Adrenal gland (tissue), 12 donors: ENCODE data around the gene DNAJC10. TPM values are rescaled to one million over a fixed set of nuclear protein-coding genes. Genes with fewer than 3 reads are reported as not detected.

Experiments
- DNase-seq, 7 donors: peaks; one replicate each; pipeline ENCODE4 v3.0.0-alpha.2; 2019 to 2020
- H3K27ac ChIP-seq, 5 donors: fragments of 200-600 bp; sonication (generic) in 4 of 5; 1 replicate in 3 of 5; 2 replicates in 2 of 5; pipeline versions ENCODE4 v1.5.1 to v1.8.0; 2016 to 2020; ENCODE audit warnings: mild to moderate bottlenecking in 1 of 5
- H3K27me3 ChIP-seq: fragments of 200-600 bp; 2 replicates; pipeline ENCODE4 v1.8.0; 2021
- H3K36me3 ChIP-seq, 2 donors: fragments of 200-600 bp; replicated peaks in 1 of 2; 1 replicate in 1 of 2; 2 replicates in 1 of 2; pipeline versions ENCODE4 v1.5.1 to v1.8.0; 2018 to 2022
- H3K4me1 ChIP-seq, 2 donors: fragments of 200-600 bp; replicated peaks in 1 of 2; 1 replicate in 1 of 2; 2 replicates in 1 of 2; pipeline versions ENCODE4 v1.5.1 to v1.8.0; 2018 to 2021
- H3K4me3 ChIP-seq, 4 donors: fragments of 200-600 bp; sonication (generic) in 3 of 4; one replicate each; pipeline ENCODE4 v1.5.1; 2016 to 2018
- H3K9me3 ChIP-seq, 3 donors: fragments of 200-600 bp; sonication (generic) in 1 of 3; replicated peaks in 1 of 3; 1 replicate in 2 of 3; 2 replicates in 1 of 3; pipeline versions ENCODE4 v1.5.1 to v1.8.0; 2016 to 2021
- CTCF ChIP-seq, 6 experiments: fragments of 450-650 bp in 4 of 6; fragments of 200-600 bp in 2 of 6; sonication (generic) in 1 of 6; IDR thresholded peaks; 1 replicate in 5 of 6; 2 replicates in 1 of 6; pipeline versions ENCODE4 v1.5.1 to v1.8.0; 2016 to 2021; ENCODE audit warnings: antibody characterized with exemption in 6 of 6, mild to moderate bottlenecking in 2 of 6, moderate library complexity in 1 of 6
- POLR2A ChIP-seq, 2 donors: fragments of 450-650 bp; IDR thresholded peaks; one replicate each; pipeline ENCODE4 v1.6.1; 2017; ENCODE audit warnings: antibody characterized with exemption in 2 of 2, mild to moderate bottlenecking in 2 of 2, moderate library complexity in 1 of 2
- WGBS, 4 donors: extraction: QIAGEN DNeasy Blood & Tissue Kit in 2 of 4; methylation state at CpG; one replicate each; pipeline versions ENCODE4 v1.1.5 to v1.1.7; 2013 to 2017; 5-methylcytosine and 5-hydroxymethylcytosine counted together
- intact Hi-C, 2 donors: fragments of 100-400 bp; cut with DNase I; formaldehyde crosslinking; loops; one replicate each; pipeline versions ENCODE4 v1.14.1 to v1.15.0; 2022 to 2023
- polyA plus RNA-seq, 3 donors: library from polyadenylated mRNA; stranded (reverse); fragments of 200-250 nt in 2 of 3; fragments of 350-450 nt in 1 of 3; fragmentation: Illumina TruSeq in 1 of 3; extraction: RNeasy Lipid Tissue Mini Kit (QIAGEN cat#74804) in 1 of 3; gene quantifications; one replicate each; pipeline ENCODE4 v1.2.3, GENCODE V29; 2013 to 2014
- total RNA-seq, 9 donors: library from RNA; depleted of rRNA in 4 of 9; stranded (reverse); fragments of >200 nt in 4 of 9; fragments of 120-200 nt in 1 of 9; fragmentation: NEBNext Ultra II Directional in 1 of 9; extraction: Animal tissue kit (Norgen Biotek cat#: 25700) in 1 of 9; gene quantifications; one replicate each; pipeline versions ENCODE4 v1.1.0 to v1.2.4, GENCODE V29; 2013 to 2023
- donor health status: healthy with polysubstance abuse.
- donor health status: Bipolar disorder and iron deficiency.
- donor health status: DM: yes; HTN: yes; CAD: no.
- donor health status: DM: no; HTN: no; CAD: no.
- donor health status: DM: no; HTN: no; CAD: no.
- donor health status: DM: yes; HTN: yes; CAD: no.

The DNAJC10 gene
- total and polyA plus RNA-seq, 12 donors, result 16.7 to 88.3 (median 41.1) TPM

GRCh38 chr2:182724656-182725055 lies 8.6 kb downstream of the DNAJC10 start:
- no peak overlapping the region for H3K4me3 ChIP-seq
- no peaks in the 10 kb centered on the region for H3K9me3 ChIP-seq
- H3K27ac ChIP-seq, result no peak overlapping the region
- H3K4me1 ChIP-seq, result no peaks in the 10 kb centered on the region
- no peak for TF ChIP-seq CTCF (IDR thresholded peaks at IDR 0.05)
- TF ChIP-seq POLR2A (IDR thresholded peaks at IDR 0.05), result no peak
- H3K27me3 ChIP-seq, result no peaks in the 10 kb centered on the region
- intact Hi-C loops, result no loop called here
- WGBS, 4 donors, result 63 to 87% (median 73%) methylated on average over 3 of the region's 3 CpGs
- H3K36me3 ChIP-seq, result peaks cover 0 to 20% of the 10 kb centered on the region in 2 donors
- no peak for DNase-seq

- peaks cover 0 to 15% of the 10 kb centered on the region in 2 donors for H3K36me3 ChIP-seq
- WGBS, 4 donors, result 81 to 97% (median 94%) methylated on average over 3 of the region's 3 CpGs
Observed at GRCh38 chr2:182726473-182726872, 10.4 kb downstream of the DNAJC10 start.

DNA sequence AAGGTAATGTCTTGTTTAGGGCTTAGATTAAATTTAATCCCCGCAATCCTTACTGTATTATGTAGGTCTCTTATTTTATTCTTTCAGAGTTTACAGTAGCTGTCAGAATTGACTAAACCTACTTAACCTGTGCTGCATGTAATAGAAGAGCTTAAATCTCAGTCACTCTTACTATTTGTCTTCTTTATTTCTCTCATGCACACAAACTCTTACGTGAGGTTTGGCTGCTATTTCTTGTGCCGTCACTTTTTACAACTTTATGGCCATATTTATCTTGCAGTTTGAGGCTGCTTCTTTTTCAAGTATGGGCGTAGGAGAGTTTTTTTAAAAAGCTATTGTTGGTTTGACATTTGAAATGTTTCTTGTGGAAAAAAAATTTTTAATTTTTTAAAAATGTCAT lies 12.0 kb downstream of the DNAJC10 start:
- no peak overlapping the region for H3K4me3 ChIP-seq
- 94 to 97% (median 95%) methylated on average over 4 of the region's 4 CpGs for WGBS, 4 donors
- no peak overlapping the region for H3K27ac ChIP-seq
- TF ChIP-seq CTCF (IDR thresholded peaks at IDR 0.05) (no peak), POLR2A (IDR thresholded peaks at IDR 0.05) (no peak)
- H3K36me3 ChIP-seq, result peaks cover 0 to 15% of the 10 kb centered on the region in 2 donors
- no peaks in the 10 kb centered on the region for H3K9me3 ChIP-seq
- H3K27me3 ChIP-seq, result no peaks in the 10 kb centered on the region
- H3K4me1 ChIP-seq, result no peaks in the 10 kb centered on the region
- DNase-seq, result no peak
- intact Hi-C loops, result no loop called here

More at GRCh38 chr2:182726473-182726872, 10.4 kb downstream of the DNAJC10 start:
- H3K4me1 ChIP-seq, result no peaks in the 10 kb centered on the region
- H3K27me3 ChIP-seq, result no peaks in the 10 kb centered on the region
- DNase-seq, result no peak
- TF ChIP-seq CTCF (IDR thresholded peaks at IDR 0.05) (no peak), POLR2A (IDR thresholded peaks at IDR 0.05) (no peak)
- intact Hi-C loops, result no loop called here
- H3K27ac ChIP-seq, result no peak overlapping the region
- H3K4me3 ChIP-seq, result no peak overlapping the region
- no peaks in the 10 kb centered on the region for H3K9me3 ChIP-seq

DNA sequence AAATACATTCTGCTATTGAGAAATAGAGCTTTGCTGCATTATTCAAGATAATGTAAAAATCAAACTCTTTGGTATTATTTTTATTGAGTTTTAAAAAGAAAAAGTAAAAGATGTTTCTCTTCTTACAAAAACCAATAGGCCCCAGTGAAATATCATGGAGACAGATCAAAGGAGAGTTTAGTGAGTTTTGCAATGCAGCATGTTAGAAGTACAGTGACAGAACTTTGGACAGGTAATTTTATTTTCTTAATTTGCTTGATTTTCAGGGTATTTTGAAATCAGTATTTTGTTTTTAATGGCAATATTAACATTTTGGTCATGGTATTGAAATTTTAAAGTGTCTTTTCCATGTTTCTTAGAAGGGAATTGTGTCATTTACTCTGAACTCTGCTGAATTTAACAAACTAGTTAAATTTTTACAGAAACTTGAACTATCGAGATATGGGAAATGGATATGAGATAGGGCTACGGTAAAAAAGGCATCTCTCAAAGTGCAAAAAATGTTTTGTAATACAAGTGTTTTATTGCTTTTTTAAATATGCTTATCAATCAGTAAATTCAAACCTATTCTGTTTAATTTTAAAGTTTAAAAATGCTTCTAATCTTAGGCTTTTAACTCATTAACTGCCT lies 13.8 kb downstream of the DNAJC10 start:
- H3K27ac ChIP-seq, result no peak overlapping the region
- TF ChIP-seq POLR2A (IDR thresholded peaks at IDR 0.05) (no peak), CTCF (IDR thresholded peaks at IDR 0.05) (no peak)
- H3K4me1 ChIP-seq, result no peaks in the 10 kb centered on the region
- WGBS, 4 donors, result 97 to 98% (median 97%) methylated on average over 2 of the region's 2 CpGs
- peaks cover 0 to 15% of the 10 kb centered on the region in 2 donors for H3K36me3 ChIP-seq
- intact Hi-C loops, result no loop called here
- no peak for DNase-seq
- H3K4me3 ChIP-seq, result no peak overlapping the region
- no peaks in the 10 kb centered on the region for H3K9me3 ChIP-seq
- H3K27me3 ChIP-seq, result no peaks in the 10 kb centered on the region
